Measurements from ENCODE around the gene CDHR2.
A peak's percentile ranks its signal among the peaks of the same experiment; 100 is the strongest.

CDHR2 gene

GRCh38 chr5:176638437-176638836 lies 89.3 kb downstream of the CDHR2 start:
- ATAC-seq (replicated peaks) (no peak), DNase-seq (no peak)
- Mint-ChIP-seq H3K36me3 (no peaks in the 10 kb centered on the region), H3K27ac (no peak overlapping the region), H3K9me3 (peaks cover 2 to 3% of the 10 kb centered on the region in 2 donors), H3K27me3 (peaks cover 14 to 16% of the 10 kb centered on the region in 2 donors), H3K4me1 (peaks cover 15 to 17% of the 10 kb centered on the region in 2 donors), H3K4me3 (no peak overlapping the region)

- H3K4me1 Mint-ChIP-seq = peaks cover 8 to 10% of the 10 kb centered on the region in 2 donors
- H3K4me3 Mint-ChIP-seq = no peak overlapping the region
- peaks cover 14 to 16% of the 10 kb centered on the region in 2 donors for H3K27me3 Mint-ChIP-seq
- H3K27ac Mint-ChIP-seq = no peak overlapping the region
- ATAC-seq (replicated peaks) = no peak
- H3K9me3 Mint-ChIP-seq = peaks cover 2 to 3% of the 10 kb centered on the region in 2 donors
- no peak for DNase-seq
- no peaks in the 10 kb centered on the region for H3K36me3 Mint-ChIP-seq
Measured at GRCh38 chr5:176639208-176639607, 90.1 kb downstream of the CDHR2 start.

- H3K9me3 Mint-ChIP-seq = peaks cover 2 to 3% of the 10 kb centered on the region in 2 donors
- no peak for DNase-seq
Measured at GRCh38 chr5:176639981-176640380, 90.8 kb downstream of the CDHR2 start.

GRCh38 chr5:176640616-176641015 lies 91.5 kb downstream of the CDHR2 start:
- no peak overlapping the region for H3K4me3 Mint-ChIP-seq
- ATAC-seq (replicated peaks) (no peak), DNase-seq (no peak)
- no peaks in the 10 kb centered on the region for H3K36me3 Mint-ChIP-seq
- H3K27ac Mint-ChIP-seq = no peak overlapping the region
- H3K4me1 Mint-ChIP-seq = peaks cover 0 to 2% of the 10 kb centered on the region in 2 donors
- H3K27me3 Mint-ChIP-seq = peaks cover 11 to 14% of the 10 kb centered on the region in 2 donors
- peaks cover 0 to 2% of the 10 kb centered on the region in 2 donors for H3K9me3 Mint-ChIP-seq

More at GRCh38 chr5:176639981-176640380, 90.8 kb downstream of the CDHR2 start:
- ATAC-seq (replicated peaks) = no peak
- peaks cover 4 to 5% of the 10 kb centered on the region in 2 donors for H3K4me1 Mint-ChIP-seq
- no peaks in the 10 kb centered on the region for H3K36me3 Mint-ChIP-seq
- no peak overlapping the region for H3K4me3 Mint-ChIP-seq
- peaks cover 14 to 15% of the 10 kb centered on the region in 2 donors for H3K27me3 Mint-ChIP-seq
- H3K27ac Mint-ChIP-seq = no peak overlapping the region

- peaks cover 8 to 10% of the 10 kb centered on the region in 2 donors for H3K27me3 Mint-ChIP-seq
- ATAC-seq (replicated peaks) = no peak
Measured at GRCh38 chr5:176642675-176643490, 93.7 kb downstream of the CDHR2 start.

GRCh38 chr5:176643491-176644219 lies 94.5 kb downstream of the CDHR2 start:
- Mint-ChIP-seq H3K36me3 (no peaks in the 10 kb centered on the region), H3K4me1 (peaks cover 15 to 21% of the 10 kb centered on the region in 2 donors), H3K4me3 (no peak overlapping the region), H3K27me3 (peaks cover 4 to 6% of the 10 kb centered on the region in 2 donors), H3K9me3 (no peaks in the 10 kb centered on the region), H3K27ac (no peak overlapping the region)
- DNase-seq = no peak
- ATAC-seq (replicated peaks) = no peak

More at GRCh38 chr5:176642675-176643490, 93.7 kb downstream of the CDHR2 start:
- Mint-ChIP-seq H3K4me1 (peaks cover 10 to 13% of the 10 kb centered on the region in 2 donors), H3K36me3 (no peaks in the 10 kb centered on the region), H3K9me3 (peaks cover 0 to 2% of the 10 kb centered on the region in 2 donors), H3K4me3 (no peak overlapping the region), H3K27ac (no peak overlapping the region)
- no peak for DNase-seq

GRCh38 chr5:176644294-176644693 lies 95.2 kb downstream of the CDHR2 start:
- no peaks in the 10 kb centered on the region for H3K36me3 Mint-ChIP-seq
- H3K4me3 Mint-ChIP-seq = no peak overlapping the region
- peaks cover 0 to under 1% of the 10 kb centered on the region in 2 donors for H3K27me3 Mint-ChIP-seq
- H3K9me3 Mint-ChIP-seq = no peaks in the 10 kb centered on the region
- DNase-seq (no peak), ATAC-seq (replicated peaks) (no peak)
- H3K27ac Mint-ChIP-seq = no peak overlapping the region
- peaks cover 20 to 27% of the 10 kb centered on the region in 2 donors for H3K4me1 Mint-ChIP-seq

GRCh38 chr5:176644878-176645670 lies 95.9 kb downstream of the CDHR2 start:
- peaks cover 0 to 3% of the 10 kb centered on the region in 2 donors for H3K36me3 Mint-ChIP-seq
- no peaks in the 10 kb centered on the region for H3K9me3 Mint-ChIP-seq
- peak overlapping the region; percentile 37 for H3K27ac Mint-ChIP-seq
- H3K4me1 Mint-ChIP-seq = peaks cover 23 to 32% of the 10 kb centered on the region in 2 donors
- no peaks in the 10 kb centered on the region for H3K27me3 Mint-ChIP-seq
- H3K4me3 Mint-ChIP-seq = peak overlapping the region in 1 of 2 donors; percentile 48
- DNase-seq (no peak), ATAC-seq (replicated peaks) (no peak)
